A549 (cell line): Measurements from ENCODE around the gene DIS3L2. TPM values are rescaled to one million over a fixed set of nuclear protein-coding genes. Genes with fewer than 3 reads are reported as not detected.

Source experiments
- ATAC-seq, 2 experiments: fragments of 200-7000 bp in 1 of 2; fragments of >200 bp in 1 of 2; cut with Nextera tagmentation in 1 of 2; cut with Tn5 transposase in 1 of 2; 3 replicates each; pipeline versions ENCODE4 v1.8.0 to v1.9.1; 2018 to 2020; ENCODE audit warnings: mild to moderate bottlenecking in 1 of 2, moderate library complexity in 1 of 2
- CTCF ChIA-PET: fragments of 300-600 bp; sonication (Branson Sonifier 250); formaldehyde crosslinking; extraction: SDS; loops from one replicate; lab custom pipeline; 2021; ENCODE audit warnings: antibody characterized with exemption, inconsistent platforms; lab: Yijun Ruan, JAX
- POLR2A ChIA-PET: fragments of 350-600 bp; formaldehyde crosslinking; extraction: SDS; loops from one replicate; lab custom pipeline; 2021; ENCODE audit warnings: antibody characterized with exemption, inconsistent platforms; lab: Yijun Ruan, JAX
- DNase-seq, 2 experiments: peaks; one replicate each; pipeline versions ENCODE4 v3.0.0 to v3.0.0-alpha.2; 2011 to 2016; ENCODE audit warnings: low read depth in 1 of 2, low spot score in 1 of 2
- FAIRE-seq: peaks from 2 replicates; lab custom pipeline; 2011; peaks lifted over from hg19 to GRCh38; lab: Jason Lieb, UNC
- H3K27ac ChIP-seq, 2 experiments: fragments of >200 bp; sonication (Bioruptor Twin); formaldehyde crosslinking; 3 replicates each; pipeline ENCODE4 v1.5.1; 2016 to 2017
- H3K4me1 ChIP-seq: fragments of >200 bp; sonication (Bioruptor Twin); formaldehyde crosslinking; 3 replicates; pipeline ENCODE4 v1.6.1; 2016
- H3K4me2 ChIP-seq: fragments of >200 bp; sonication (Bioruptor Twin); formaldehyde crosslinking; 3 replicates; pipeline ENCODE4 v1.6.1; 2016
- H3K4me3 ChIP-seq: fragments of >200 bp; sonication (Bioruptor Twin); formaldehyde crosslinking; 3 replicates; pipeline ENCODE4 v1.5.1; 2016
- H3K9me3 ChIP-seq: fragments of >200 bp; sonication (Bioruptor Twin); formaldehyde crosslinking; 3 replicates; pipeline ENCODE4 v1.6.1; 2016
- ATOH8 ChIP-seq: fragments of 250-450 bp; sonication (Bioruptor Pico); IDR thresholded peaks from 2 replicates; pipeline ENCODE4 v1.5.0; 2020; ENCODE audit warnings: low read depth, mild to moderate bottlenecking, moderate library complexity
- CBX8 ChIP-seq: fragments of 200-600 bp; sonication (generic); IDR thresholded peaks from 2 replicates; pipeline ENCODE4 v1.6.1; 2016
- CTCF ChIP-seq: fragments of >200 bp; sonication (Bioruptor Twin); formaldehyde crosslinking; IDR thresholded peaks from 3 replicates; pipeline ENCODE4 v1.5.1; 2016
- ELK1 ChIP-seq: fragments of 150-350 bp; IDR thresholded peaks from 2 replicates; pipeline ENCODE4 v1.6.1; 2014; ENCODE audit warnings: low read depth, mild to moderate bottlenecking, low read length
- FOSB ChIP-seq: fragments of 250-450 bp; sonication (Bioruptor Pico); IDR thresholded peaks from 2 replicates; pipeline ENCODE4 v1.5.0; 2020; ENCODE audit warnings: mild to moderate bottlenecking, moderate library complexity
- FOSL2 ChIP-seq, 2 experiments: fragments of 450-650 bp in 1 of 2; fragments of >200 bp in 1 of 2; sonication (Bioruptor Twin) in 1 of 2; formaldehyde crosslinking; IDR thresholded peaks; 2 replicates each; pipeline versions ENCODE4 v1.5.0 to v1.6.1; 2016 to 2020; ENCODE audit warnings: mild to moderate bottlenecking in 1 of 2, moderate library complexity in 1 of 2
- HOXB13 ChIP-seq: fragments of 250-450 bp; sonication (Bioruptor Pico); IDR thresholded peaks from 2 replicates; pipeline ENCODE4 v1.5.0; 2020; ENCODE audit warnings: low read depth, mild to moderate bottlenecking, moderate library complexity
- HOXB5 ChIP-seq: fragments of 250-450 bp; sonication (Bioruptor Pico); IDR thresholded peaks from 2 replicates; pipeline ENCODE4 v1.5.0; 2020; ENCODE audit warnings: mild to moderate bottlenecking, moderate library complexity
- NFE2L2 ChIP-seq: fragments of 150-350 bp; conservative IDR thresholded peaks from 2 replicates; pipeline ENCODE4 v1.6.1; 2014; ENCODE audit warnings: low read length
- NR3C1 ChIP-seq: fragments of >200 bp; sonication (Bioruptor Twin); formaldehyde crosslinking; IDR thresholded peaks from 3 replicates; pipeline ENCODE4 v1.6.1; 2017
- PHF8 ChIP-seq: fragments of 200-600 bp; sonication (generic); IDR thresholded peaks from 2 replicates; pipeline ENCODE4 v1.6.1; 2016; ENCODE audit warnings: low read depth, mild to moderate bottlenecking, antibody characterized with exemption, moderate library complexity, borderline replicate concordance
- POLR2A ChIP-seq: IDR thresholded peaks from 2 replicates; pipeline ENCODE4 v1.6.1; 2012; ENCODE audit warnings: mild to moderate bottlenecking, low read length
- RARB ChIP-seq: fragments of 250-450 bp; sonication (Bioruptor Pico); IDR thresholded peaks from 2 replicates; pipeline ENCODE4 v1.8.0; 2021; ENCODE audit warnings: mild to moderate bottlenecking, moderate library complexity
- RCOR1 ChIP-seq: fragments of 150-350 bp; IDR thresholded peaks from 2 replicates; pipeline ENCODE4 v1.6.1; 2014; ENCODE audit warnings: antibody characterized with exemption, low read length, low read depth
- SREBF2 ChIP-seq: fragments of 450-650 bp; IDR thresholded peaks from 2 replicates; pipeline ENCODE4 v1.6.1; 2014; ENCODE audit warnings: mild to moderate bottlenecking, moderate library complexity
- TP53 ChIP-seq: fragments of 250-450 bp; sonication (Bioruptor Pico); IDR thresholded peaks from 2 replicates; pipeline ENCODE4 v1.5.0; 2021; ENCODE audit warnings: mild to moderate bottlenecking, moderate library complexity
- ZSCAN20 ChIP-seq: fragments of 250-450 bp; sonication (Bioruptor Pico); IDR thresholded peaks from 2 replicates; pipeline ENCODE4 v1.8.0; 2022; ENCODE audit warnings: mild to moderate bottlenecking, moderate library complexity
- WGBS: methylation state at CpG from one replicate; pipeline ENCODE4 v1.1.6; 2017; ENCODE audit errors: missing lambda C conversion rate; 5-methylcytosine and 5-hydroxymethylcytosine counted together
- polyA plus RNA-seq, 4 experiments: library from polyadenylated mRNA; depleted of rRNA in 3 of 4; stranded (reverse); fragments of >200 nt; fragmentation: RNase III in 1 of 4; extraction: RNeasy Plus Mini Kit Qiagen cat#74134 plus additional on column Dnase treatment in 1 of 4; gene quantifications; 2 replicates in 3 of 4; 3 replicates in 1 of 4; pipeline ENCODE4 v1.2.3, GENCODE V29; 2011 to 2017

Gene DIS3L2
- polyA plus RNA-seq, 2 of the 4 experiments (the other 2 are of a cell fraction), result 14.9 to 15.4 TPM

GRCh38 chr2:232320443-232320803, 358.9 kb downstream of the DIS3L2 start:
- no peaks in the 10 kb centered on the region for H3K4me1 ChIP-seq
- no peak for ATAC-seq
- H3K9me3 ChIP-seq, result no peaks in the 10 kb centered on the region
- FAIRE-seq, result no peak
- no peak for DNase-seq
- 44% methylated on average over 2 of the region's 2 CpGs for WGBS
- H3K4me2 ChIP-seq, result no peak overlapping the region
- POLR2A ChIA-PET, result no interaction called here
- CTCF ChIA-PET, result interaction anchor here (0.7 to 11.8 kb wide), 4 partner anchors 15 to 882 kb away, joined by 3 to 154 read pairs (median 4); partner anchors contain the start of gene NPPC
- TF ChIP-seq ELK1, result no peak
- TF ChIP-seq ZSCAN20 (CRISPR knock-in tag), result no peak
- no peak for TF ChIP-seq ATOH8 (CRISPR knock-in tag)
- no peak for TF ChIP-seq HOXB5 (CRISPR knock-in tag)
- TF ChIP-seq HOXB13 (CRISPR knock-in tag), result no peak
- no peak for TF ChIP-seq POLR2A
- TF ChIP-seq, all 56 proteins: peak for 0
- H3K27ac ChIP-seq, result no peak overlapping the region
- no peak overlapping the region for H3K4me3 ChIP-seq

- H3K9me3 ChIP-seq, result no peaks in the 10 kb centered on the region
- H3K4me2 ChIP-seq, result no peak overlapping the region
- ChIA-PET POLR2A (no interaction called here), CTCF (interaction anchor here (0.7 to 11.8 kb wide), 4 partner anchors 396 to 881 kb away, joined by 3 to 154 read pairs (median 33); partner anchors contain the start of gene NPPC)
- FAIRE-seq (no peak), ATAC-seq (0 out of 6 replicates have a peak, but pooled peaks of 1 of the 2 experiments have one; percentile 10), DNase-seq (no peak)
- 92% methylated on average over 13 of the region's 18 CpGs for WGBS
- no peak overlapping the region for H3K27ac ChIP-seq
- H3K4me1 ChIP-seq, result no peaks in the 10 kb centered on the region
- H3K4me3 ChIP-seq, result no peak overlapping the region
- TF ChIP-seq FOSB (no peak), CTCF (0 out of 3 replicates have a peak, but pooled peaks have one; percentile 6)
Measured at GRCh38 chr2:232321156-232321816, 359.8 kb downstream of the DIS3L2 start.

- ChIA-PET POLR2A (no interaction called here), CTCF (interaction anchor here (0.5 to 11.8 kb wide), 4 partner anchors 13 to 420 kb away, joined by 3 to 154 read pairs (median 68); partner anchors contain the start of gene NPPC)
- H3K9me3 ChIP-seq, result no peaks in the 10 kb centered on the region
- no peak for FAIRE-seq
- TF ChIP-seq PHF8, result no peak
- TF ChIP-seq RCOR1, result no peak
- no peak for TF ChIP-seq NR3C1
- TF ChIP-seq SREBF2, result no peak
- no peak for TF ChIP-seq CBX8
- TF ChIP-seq TP53 (CRISPR knock-in tag), result no peak
- TF ChIP-seq NFE2L2, result no peak
- TF ChIP-seq RARB (CRISPR knock-in tag), result no peak
- no peak for TF ChIP-seq FOSL2 (IDR thresholded peaks at IDR 0.05)
- TF ChIP-seq FOSL2 (CRISPR knock-in tag; IDR thresholded peaks at IDR 0.05), result no peak
- no peak for ATAC-seq
- H3K4me2 ChIP-seq, result no peak overlapping the region
- no peak overlapping the region for H3K27ac ChIP-seq
- H3K4me1 ChIP-seq, result no peaks in the 10 kb centered on the region
- 91% methylated on average over 8 of the region's 9 CpGs for WGBS
- no peak for DNase-seq
- H3K4me3 ChIP-seq, result no peak overlapping the region
Measured at GRCh38 chr2:232321817-232322559, 360.5 kb downstream of the DIS3L2 start.
